Spleen (tissue), 11 donors: ENCODE results near the gene RAB11A. TPM values are rescaled to one million over a fixed set of nuclear protein-coding genes. Genes with fewer than 3 reads are reported as not detected.

ENCODE experiments used
- DNase-seq: peaks from one replicate; pipeline ENCODE4 v3.0.0-alpha.2; 2020
- H3K27ac ChIP-seq, 8 donors: fragments of 200-600 bp; sonication (generic) in 7 of 8; 1 replicate in 4 of 8; 2 replicates in 4 of 8; pipeline versions ENCODE4 v1.5.0 to v1.8.0; 2016 to 2021; ENCODE audit warnings: inconsistent platforms in 4 of 8, mild to moderate bottlenecking in 4 of 8, moderate library complexity in 1 of 8
- H3K27me3 ChIP-seq, 7 donors: fragments of 200-600 bp; sonication (generic) in 6 of 7; replicated peaks in 1 of 7; 1 replicate in 4 of 7; 2 replicates in 3 of 7; pipeline versions ENCODE4 v1.5.0 to v1.8.0; 2016 to 2021; ENCODE audit warnings: inconsistent platforms in 3 of 7, mild to moderate bottlenecking in 1 of 7
- H3K36me3 ChIP-seq, 6 donors: fragments of 200-600 bp; sonication (generic) in 5 of 6; 1 replicate in 4 of 6; 2 replicates in 2 of 6; pipeline versions ENCODE4 v1.5.0 to v1.8.0; 2016 to 2021; ENCODE audit warnings: inconsistent platforms in 2 of 6
- H3K4me1 ChIP-seq, 6 donors: fragments of 200-600 bp; sonication (generic) in 5 of 6; 1 replicate in 3 of 6; 2 replicates in 3 of 6; pipeline versions ENCODE4 v1.5.0 to v1.8.0; 2016 to 2021; ENCODE audit warnings: inconsistent platforms in 3 of 6
- H3K4me3 ChIP-seq, 8 donors: fragments of 200-600 bp; sonication (generic) in 7 of 8; 1 replicate in 4 of 8; 2 replicates in 4 of 8; pipeline versions ENCODE4 v1.5.0 to v1.8.0; 2016 to 2021; ENCODE audit warnings: inconsistent platforms in 4 of 8, mild to moderate bottlenecking in 4 of 8, moderate library complexity in 2 of 8
- H3K9me3 ChIP-seq, 8 donors: fragments of 200-600 bp; sonication (generic) in 7 of 8; 1 replicate in 4 of 8; 2 replicates in 4 of 8; pipeline versions ENCODE4 v1.5.0 to v1.8.0; 2016 to 2021; ENCODE audit warnings: inconsistent platforms in 4 of 8
- CTCF ChIP-seq, 11 experiments: fragments of 200-600 bp in 7 of 11; fragments of 450-650 bp in 4 of 11; sonication (generic) in 4 of 11; IDR thresholded peaks in 8 of 11; conservative IDR thresholded peaks in 3 of 11; 1 replicate in 7 of 11; 2 replicates in 4 of 11; pipeline versions ENCODE4 v1.4.0 to v1.8.0; 2016 to 2021; ENCODE audit warnings: antibody characterized with exemption in 11 of 11, inconsistent platforms in 4 of 11, mild to moderate bottlenecking in 1 of 11
- POLR2A ChIP-seq, 3 donors: fragments of 450-650 bp; IDR thresholded peaks; one replicate each; pipeline ENCODE4 v1.5.1; 2017; ENCODE audit warnings: antibody characterized with exemption in 3 of 3, mild to moderate bottlenecking in 1 of 3
- POLR2AphosphoS5 ChIP-seq, 3 donors: sonication (generic); formaldehyde crosslinking; IDR thresholded peaks; one replicate each; pipeline ENCODE4 v1.5.1; 2017; ENCODE audit warnings: antibody characterized with exemption in 3 of 3
- WGBS, 5 donors: extraction: QIAGEN DNeasy Blood & Tissue Kit in 3 of 5; methylation state at CpG; one replicate each; pipeline versions ENCODE4 v1.1.5 to v1.1.7; 2013 to 2018; 5-methylcytosine and 5-hydroxymethylcytosine counted together
- intact Hi-C: fragments of 100-400 bp; cut with DNase I; formaldehyde crosslinking; loops from one replicate; pipeline ENCODE4 v1.15.0; 2023; ENCODE audit warnings: low total_unique reads
- polyA plus RNA-seq, 3 donors: library from polyadenylated mRNA; stranded (reverse); fragments of 200-250 nt; gene quantifications; one replicate each; pipeline ENCODE4 v1.2.1, GENCODE V29; 2013
- total RNA-seq, 7 donors: library from RNA; depleted of rRNA in 3 of 7; stranded (reverse); fragments of >200 nt in 3 of 7; fragmentation: NEBNext Ultra II Directional in 4 of 7; extraction: Animal tissue kit (Norgen Biotek cat#: 25700) in 4 of 7; gene quantifications; one replicate each; pipeline versions ENCODE4 v1.1.0 to v1.2.1, GENCODE V29; 2016 to 2021
- donor health status: healthy with polysubstance abuse.
- donor health status: DM: no; HTN: no; CAD: no; lungs with moderate emphysema.
- donor health status: DM: no; HTN: no; CAD: no.
- donor health status: Bipolar disorder and iron deficiency.
- donor health status: healthy.
- donor health status: DM: no; HTN: no; CAD: no.
- donor health status: DM: yes; HTN: yes; CAD: no.

RAB11A gene
- total and polyA plus RNA-seq, 10 donors, result 86.7 to 313 (median 235) TPM

GRCh38 chr15:65927545-65927944, 58.3 kb downstream of the RAB11A start:
- no peak for DNase-seq
- no peak for TF ChIP-seq POLR2AphosphoS5 (IDR thresholded peaks at IDR 0.05)
- no peak for TF ChIP-seq CTCF (IDR thresholded peaks at IDR 0.05 in 8 of 11, conservative IDR thresholded peaks at IDR 0.05 in 3 of 11)
- TF ChIP-seq POLR2A (IDR thresholded peaks at IDR 0.05), result no peak
- H3K4me1 ChIP-seq, result peaks cover 0 to 11% (median 0%) of the 10 kb centered on the region in 6 donors
- WGBS, 5 donors, result 77 to 92% (median 77%) methylated on average over 2 of the region's 2 CpGs
- H3K4me3 ChIP-seq, result no peak overlapping the region
- intact Hi-C loops, result no loop called here
- H3K9me3 ChIP-seq, result no peaks in the 10 kb centered on the region
- no peaks in the 10 kb centered on the region for H3K36me3 ChIP-seq
- H3K27ac ChIP-seq, result no peak overlapping the region
- H3K27me3 ChIP-seq, result no peaks in the 10 kb centered on the region

- Histone ChIP-seq H3K4me3 (no peak overlapping the region), H3K4me1 (peaks cover 0 to 11% (median 0%) of the 10 kb centered on the region in 6 donors), H3K27me3 (peaks cover 0 to 3% (median 0%) of the 10 kb centered on the region in 7 donors), H3K36me3 (no peaks in the 10 kb centered on the region), H3K27ac (no peak overlapping the region), H3K9me3 (no peaks in the 10 kb centered on the region)
- intact Hi-C loops, result no loop called here
- no peak for DNase-seq
- peak in 1 of 3 donors; percentile 10 for TF ChIP-seq POLR2AphosphoS5 (IDR thresholded peaks at IDR 0.05)
- no peak for TF ChIP-seq CTCF (IDR thresholded peaks at IDR 0.05 in 8 of 11, conservative IDR thresholded peaks at IDR 0.05 in 3 of 11)
- 88 to 96% (median 93%) methylated on average over 7 of the region's 7 CpGs for WGBS, 5 donors
Measured at GRCh38 chr15:65929573-65929972, 60.3 kb downstream of the RAB11A start.

- H3K27ac ChIP-seq, result no peak overlapping the region
- intact Hi-C loops, result no loop called here
- DNase-seq, result no peak
Measured at GRCh38 chr15:65930134-65930533, 60.8 kb downstream of the RAB11A start.

GRCh38 chr15:65931221-65931620, 61.9 kb downstream of the RAB11A start:
- 67 to 78% (median 74%) methylated on average over 4 of the region's 4 CpGs for WGBS, 5 donors
- Histone ChIP-seq H3K4me3 (no peak overlapping the region), H3K27me3 (peaks cover 0 to 3% (median 0%) of the 10 kb centered on the region in 7 donors), H3K4me1 (peaks cover 0 to 11% (median 0%) of the 10 kb centered on the region in 6 donors), H3K27ac (no peak overlapping the region), H3K36me3 (no peaks in the 10 kb centered on the region), H3K9me3 (no peaks in the 10 kb centered on the region)
- no peak for DNase-seq
- TF ChIP-seq CTCF (IDR thresholded peaks at IDR 0.05 in 8 of 11, conservative IDR thresholded peaks at IDR 0.05 in 3 of 11) (no peak), POLR2AphosphoS5 (IDR thresholded peaks at IDR 0.05) (peak in 1 of 3 donors; percentile 46), POLR2A (IDR thresholded peaks at IDR 0.05) (no peak)
- intact Hi-C loops, result no loop called here

More at GRCh38 chr15:65930134-65930533, 60.8 kb downstream of the RAB11A start:
- Histone ChIP-seq H3K9me3 (no peaks in the 10 kb centered on the region), H3K27me3 (peaks cover 0 to 3% (median 0%) of the 10 kb centered on the region in 7 donors), H3K4me3 (no peak overlapping the region), H3K4me1 (peaks cover 0 to 11% (median 0%) of the 10 kb centered on the region in 6 donors), H3K36me3 (no peaks in the 10 kb centered on the region)
- TF ChIP-seq POLR2AphosphoS5 (IDR thresholded peaks at IDR 0.05) (no peak), POLR2A (IDR thresholded peaks at IDR 0.05) (no peak)
- 81 to 98% (median 88%) methylated on average over 6 of the region's 6 CpGs for WGBS, 5 donors

GRCh38 chr15:65935391-65935790, 66.1 kb downstream of the RAB11A start:
- intact Hi-C loops, result no loop called here
- DNase-seq, result no peak
- Histone ChIP-seq H3K9me3 (no peaks in the 10 kb centered on the region), H3K27ac (no peak overlapping the region), H3K4me1 (peaks cover 0 to 20% (median 0%) of the 10 kb centered on the region in 6 donors), H3K4me3 (no peak overlapping the region), H3K36me3 (no peaks in the 10 kb centered on the region), H3K27me3 (peaks cover 0 to 3% (median 0%) of the 10 kb centered on the region in 7 donors)
- 60 to 92% (median 89%) methylated on average over 2 of the region's 2 CpGs for WGBS, 5 donors
- no peak for TF ChIP-seq POLR2A (IDR thresholded peaks at IDR 0.05)
- TF ChIP-seq POLR2AphosphoS5 (IDR thresholded peaks at IDR 0.05), result no peak
- no peak for TF ChIP-seq CTCF (IDR thresholded peaks at IDR 0.05 in 8 of 11, conservative IDR thresholded peaks at IDR 0.05 in 3 of 11)
